GM12878 (cell line): Measurements from ENCODE around the gene CCDC106. TPM values are rescaled to one million over a fixed set of nuclear protein-coding genes. Genes with fewer than 3 reads are reported as not detected.

Experiments used
- ATAC-seq: fragments of 200-7000 bp; cut with Tn5 transposase; 3 replicates; pipeline ENCODE4 v1.9.1; 2020; ENCODE audit warnings: mild to moderate bottlenecking, moderate library complexity
- BruUV-seq: library from RNA; stranded (reverse); fragments of 400-500 nt; replicated peaks from 2 replicates; lab custom pipeline; 2021; lab: Mats Ljungman, UMichigan
- CTCF ChIA-PET: fragments of 300-600 bp; sonication (Branson Sonifier 250); formaldehyde crosslinking; extraction: SDS; loops from one replicate; lab custom pipeline; 2021; ENCODE audit warnings: inconsistent platforms; lab: Yijun Ruan, JAX
- POLR2A ChIA-PET: fragments of 350-600 bp; formaldehyde crosslinking; extraction: SDS; loops from one replicate; lab custom pipeline; 2021; ENCODE audit warnings: inconsistent platforms; lab: Charles Lee
- RAD21 ChIA-PET: fragments of 300-600 bp; sonication (Branson Sonifier 250); formaldehyde crosslinking; loops from one replicate; lab custom pipeline; 2023; ENCODE audit warnings: antibody characterized with exemption; ENCODE audit not compliant: unreplicated experiment; lab: Charles Lee
- SMC1A ChIA-PET: fragments of 300-600 bp; sonication (Branson Sonifier 250); formaldehyde crosslinking; loops from one replicate; lab custom pipeline; 2023; ENCODE audit not compliant: unreplicated experiment, uncharacterized antibody; lab: Charles Lee
- DNase-seq: peaks from one replicate; pipeline ENCODE4 v3.0.0-alpha.2; 2011; ENCODE audit warnings: low read depth, low spot score
- FAIRE-seq: peaks from 3 replicates; lab custom pipeline; 2011; peaks lifted over from hg19 to GRCh38; lab: Jason Lieb, UNC
- H2AFZ ChIP-seq: 2 replicates; pipeline ENCODE4 v1.6.0; 2011; ENCODE audit warnings: low read depth, low read length, control low read depth; ENCODE audit not compliant: control insufficient read depth
- H3K27ac ChIP-seq: 2 replicates; pipeline ENCODE4 v1.5.1; 2011; ENCODE audit warnings: control low read depth; ENCODE audit not compliant: control insufficient read depth, insufficient read depth
- H3K27me3 ChIP-seq, 2 experiments: replicated peaks in 1 of 2; 2 replicates each; pipeline versions ENCODE4 v1.6.0 to v1.6.1; 2011; ENCODE audit warnings: low read length in 1 of 2; ENCODE audit not compliant: control insufficient read depth in 2 of 2, insufficient read depth in 2 of 2
- H3K36me3 ChIP-seq, 2 experiments: 2 replicates each; pipeline ENCODE4 v1.5.1; 2011; ENCODE audit warnings: low read length in 1 of 2; ENCODE audit not compliant: control insufficient read depth in 2 of 2, insufficient read depth in 2 of 2
- H3K4me1 ChIP-seq: 2 replicates; pipeline ENCODE4 v1.6.1; 2011; ENCODE audit warnings: mild to moderate bottlenecking, low read length, moderate library complexity, mixed read lengths; ENCODE audit not compliant: control insufficient read depth, insufficient read depth
- H3K4me2 ChIP-seq: 2 replicates; pipeline ENCODE4 v1.6.0; 2011; ENCODE audit warnings: control low read depth; ENCODE audit not compliant: control insufficient read depth, insufficient read depth
- H3K4me3 ChIP-seq: fragments of 200-600 bp; sonication (generic); 2 replicates; pipeline ENCODE4 v1.5.1; 2016
- H3K79me2 ChIP-seq: 2 replicates; pipeline ENCODE4 v1.6.0; 2011; ENCODE audit warnings: low read length; ENCODE audit not compliant: control insufficient read depth, insufficient read depth
- H3K9ac ChIP-seq: 2 replicates; pipeline ENCODE4 v1.8.0; 2011; ENCODE audit warnings: low read length, control low read depth, mixed read lengths; ENCODE audit not compliant: control insufficient read depth, insufficient read depth
- H3K9me3 ChIP-seq: replicated peaks from 3 replicates; pipeline ENCODE4 v1.5.1; 2011; ENCODE audit warnings: mild to moderate bottlenecking, low read length; ENCODE audit not compliant: control insufficient read depth, insufficient read depth
- H4K20me1 ChIP-seq: 2 replicates; pipeline ENCODE4 v1.6.0; 2011; ENCODE audit not compliant: control insufficient read depth, insufficient read depth
- BRCA1 ChIP-seq: IDR thresholded peaks from 2 replicates; pipeline ENCODE4 v1.6.1; 2011; ENCODE audit warnings: low read depth, low read length, improper control_type of control experiment
- CREM ChIP-seq: IDR thresholded peaks from 2 replicates; pipeline ENCODE4 v1.6.1; 2014; ENCODE audit warnings: antibody characterized with exemption, low read depth
- EZH2 ChIP-seq: IDR thresholded peaks from 2 replicates; pipeline ENCODE4 v1.6.1; 2012; ENCODE audit warnings: low read depth, mild to moderate bottlenecking, control low read depth, inconsistent platforms, low read length, borderline replicate concordance; ENCODE audit not compliant: control insufficient read depth
- FOS ChIP-seq: IDR thresholded peaks from 3 replicates; pipeline ENCODE4 v1.6.1; 2011; ENCODE audit warnings: borderline replicate concordance; ENCODE audit not compliant: insufficient read length; ENCODE audit errors: extremely low read depth
- IKZF1 ChIP-seq: fragments of 450-650 bp; conservative IDR thresholded peaks from 2 replicates; pipeline ENCODE4 v1.6.1; 2017; ENCODE audit warnings: antibody characterized with exemption, mild to moderate bottlenecking
- NFYB ChIP-seq: IDR thresholded peaks from 2 replicates; pipeline ENCODE4 v1.6.1; 2011; ENCODE audit warnings: low read depth, mild to moderate bottlenecking, low read length, improper control_type of control experiment, moderate library complexity; ENCODE audit not compliant: insufficient read depth
- POLR2A ChIP-seq: IDR thresholded peaks from 2 replicates; pipeline ENCODE4 v1.6.1; 2011; ENCODE audit warnings: low read depth, mild to moderate bottlenecking, low read length
- SIN3A ChIP-seq: IDR thresholded peaks from 2 replicates; pipeline ENCODE4 v1.6.1; 2012; ENCODE audit warnings: low read depth, low read length, improper control_type of control experiment
- SMAD5 ChIP-seq: IDR thresholded peaks from 2 replicates; pipeline ENCODE4 v1.6.1; 2016; ENCODE audit warnings: antibody characterized with exemption, low read depth
- ZNF274 ChIP-seq: IDR thresholded peaks from one replicate; pipeline ENCODE4 v1.8.0; 2011; ENCODE audit not compliant: insufficient read length, insufficient read depth
- WGBS: methylation state at CpG from one replicate; pipeline ENCODE4 v1.1.6; 2016; ENCODE audit warnings: low lambda C conversion rate; ENCODE audit not compliant: insufficient replicate concordance, insufficient coverage; ENCODE audit errors: missing lambda C conversion rate; 5-methylcytosine and 5-hydroxymethylcytosine counted together
- in situ Hi-C: fragments of 300-500 bp; cut with MboI; formaldehyde crosslinking; loops from 9 replicates; pipeline ENCODE4 v1.14.3; 2018; ENCODE audit warnings: mixed read lengths
- intact Hi-C: fragments of 100-400 bp; cut with micrococcal nuclease; formaldehyde crosslinking; loops from one replicate; pipeline ENCODE4 v1.14.2; 2022; ENCODE audit not compliant: unreplicated experiment
- polyA plus RNA-seq, 11 experiments: library from polyadenylated mRNA; depleted of rRNA in 4 of 11; unstranded in 6 of 11; stranded (reverse) in 5 of 11; fragments of >200 nt; fragmentation: Nextera tagmentation in 4 of 11; fragmentation: Illumina TruSeq in 1 of 11; extraction: Ambion mirVana in 4 of 11; extraction: Trizol in 1 of 11; gene quantifications; 1 replicate in 1 of 11; 2 replicates in 10 of 11; pipeline versions ENCODE4 v1.2.1 to v1.2.3, GENCODE V29; 2011 to 2016; ENCODE audit warnings: inconsistent platforms in 2 of 11, missing spikeins in 2 of 11, low read depth in 1 of 11
- total RNA-seq, 4 experiments: library from RNA; depleted of rRNA in 3 of 4; stranded (reverse); fragments of >200 nt in 3 of 4; fragmentation: Illumina TruSeq in 1 of 4; extraction: Trizol in 1 of 4; gene quantifications; 2 replicates each; pipeline versions ENCODE4 v1.2.1 to v1.2.3, GENCODE V29; 2013 to 2021

The CCDC106 gene
- total and polyA plus RNA-seq, 10 of the 15 experiments (the other 5 are each of a cell fraction or from before 2014, with no cell fraction given), result 0.04 to 35.9 (median 19.8) TPM

- TF ChIP-seq NFYB, result no peak
- TF ChIP-seq IKZF1, result no peak
- no peak for TF ChIP-seq EZH2
- no peak for TF ChIP-seq BRCA1
- TF ChIP-seq FOS, result no peak
- Histone ChIP-seq H4K20me1 (no peaks in the 10 kb centered on the region), H3K4me2 (no peak overlapping the region), H3K27me3 (no peaks in the 10 kb centered on the region), H3K4me1 (no peaks in the 10 kb centered on the region), H3K79me2 (no peaks in the 10 kb centered on the region), H3K4me3 (no peak overlapping the region), H3K36me3 (peaks cover 5 to 8% of the 10 kb centered on the region in 2 experiments; a peak in 2 of 4 replicates), H3K9ac (no peak overlapping the region), H3K27ac (no peak overlapping the region), H3K9me3 (no peaks in the 10 kb centered on the region), H2AFZ (no peak overlapping the region)
- ChIA-PET SMC1A (no interaction called here), POLR2A (no interaction called here), RAD21 (no interaction called here), CTCF (no interaction called here)
- intact Hi-C loops (no loop called here), in situ Hi-C loops (no loop called here)
- 94% methylated on average over 11 of the region's 11 CpGs for WGBS
- FAIRE-seq, result no peak
- no TSS peak for BruUV-seq
- no peak for ATAC-seq
- no peak for DNase-seq
Measured at GRCh38 chr19:55699221-55699620, 51.2 kb downstream of the CCDC106 start.

- Histone ChIP-seq H3K9me3 (no peaks in the 10 kb centered on the region), H3K9ac (no peak overlapping the region), H3K4me1 (no peaks in the 10 kb centered on the region), H3K79me2 (no peaks in the 10 kb centered on the region), H3K36me3 (peaks cover 2 to 3% of the 10 kb centered on the region in 2 experiments; a peak in 2 of 4 replicates), H2AFZ (no peak overlapping the region)
- CTCF ChIA-PET, result no interaction called here
- WGBS, result 95% methylated on average over 12 of the region's 12 CpGs
- DNase-seq (no peak), FAIRE-seq (no peak)
- in situ Hi-C loops, result no loop called here
- TF ChIP-seq CREM (no peak), SIN3A (no peak), ZNF274 (no peak), SMAD5 (no peak), POLR2A (peak; percentile 42; the same call in 1 of the 2 replicates)
- TF ChIP-seq, all 136 proteins: peak for 1
- SMC1A ChIA-PET, result no interaction called here
- ATAC-seq, result no peak
- Histone ChIP-seq H3K27me3 (no peaks in the 10 kb centered on the region), H3K27ac (no peak overlapping the region), H3K4me2 (no peak overlapping the region), H4K20me1 (no peaks in the 10 kb centered on the region), H3K4me3 (no peak overlapping the region)
- BruUV-seq, result no TSS peak
- RAD21 ChIA-PET, result interaction anchor here (0.9 kb wide), 1 partner anchor 44 kb away, joined by 4 read pairs; no protein-coding TSS in a partner anchor
- POLR2A ChIA-PET, result no interaction called here
- intact Hi-C loops, result no loop called here
Measured at GRCh38 chr19:55700813-55701212, 52.8 kb downstream of the CCDC106 start.
